GM23338 (cell line): ENCODE results near the gene SWT1. TPM values are rescaled to one million over a fixed set of nuclear protein-coding genes. Genes with fewer than 3 reads are reported as not detected.

Experiments
- ATAC-seq: fragments of 200-7000 bp; cut with Tn5 transposase; 3 replicates; pipeline ENCODE4 v1.9.1; 2020
- DNase-seq: peaks from one replicate; pipeline ENCODE4 v3.0.0-alpha.2; 2015; ENCODE audit warnings: low spot score
- H2AFZ ChIP-seq: fragments of 200-600 bp; sonication (generic); 2 replicates; pipeline ENCODE4 v1.8.0; 2016; ENCODE audit warnings: antibody characterized with exemption, mild to moderate bottlenecking, moderate library complexity
- H3F3A ChIP-seq: fragments of 200-600 bp; sonication (generic); replicated peaks from 2 replicates; pipeline ENCODE4 v1.8.0; 2017; ENCODE audit warnings: antibody characterized with exemption, mixed run types, low read depth
- H3K27ac ChIP-seq: fragments of 200-600 bp; sonication (generic); 2 replicates; pipeline ENCODE4 v1.6.1; 2016; ENCODE audit warnings: low read depth
- H3K27me3 ChIP-seq: fragments of 200-600 bp; sonication (generic); 2 replicates; pipeline ENCODE4 v1.8.0; 2016; ENCODE audit warnings: mild to moderate bottlenecking, mixed run types, moderate library complexity; ENCODE audit not compliant: insufficient read depth
- H3K36me3 ChIP-seq: fragments of 200-600 bp; sonication (generic); 2 replicates; pipeline ENCODE4 v1.8.0; 2016; ENCODE audit warnings: mild to moderate bottlenecking; ENCODE audit not compliant: insufficient read depth
- H3K4me1 ChIP-seq: fragments of 200-600 bp; sonication (generic); 2 replicates; pipeline ENCODE4 v1.8.0; 2016; ENCODE audit warnings: mild to moderate bottlenecking, moderate library complexity; ENCODE audit not compliant: insufficient read depth
- H3K4me2 ChIP-seq: fragments of 200-600 bp; sonication (generic); 2 replicates; pipeline ENCODE4 v1.7.1; 2017; ENCODE audit warnings: mixed run types
- H3K4me3 ChIP-seq: fragments of 200-600 bp; sonication (generic); 2 replicates; pipeline ENCODE4 v1.6.1; 2016; ENCODE audit warnings: mixed run types
- H3K79me2 ChIP-seq: fragments of 200-600 bp; sonication (generic); replicated peaks from 2 replicates; pipeline ENCODE4 v1.8.0; 2017; ENCODE audit warnings: mild to moderate bottlenecking; ENCODE audit not compliant: insufficient read depth
- H3K9me2 ChIP-seq: fragments of 200-600 bp; sonication (generic); 2 replicates; pipeline ENCODE4 v1.8.0; 2017; ENCODE audit not compliant: insufficient read depth
- H4K20me1 ChIP-seq: fragments of 200-600 bp; sonication (generic); replicated peaks from 2 replicates; pipeline ENCODE4 v1.8.0; 2017; ENCODE audit warnings: mild to moderate bottlenecking; ENCODE audit not compliant: insufficient read depth
- H3K27ac Mint-ChIP-seq: 2 replicates; pipeline ENCODE4 v1.8.0; 2020; ENCODE audit warnings: inconsistent platforms, mild to moderate bottlenecking, moderate library complexity, mixed read lengths
- H3K27me3 Mint-ChIP-seq: 3 replicates; pipeline ENCODE4 v1.8.0; 2022; ENCODE audit warnings: low read depth, mild to moderate bottlenecking, moderate library complexity, mixed read lengths, inconsistent platforms; ENCODE audit not compliant: insufficient read depth, poor library complexity
- H3K36me3 Mint-ChIP-seq: 3 replicates; pipeline ENCODE4 v1.8.0; 2021; ENCODE audit warnings: low read depth, mild to moderate bottlenecking, inconsistent platforms, moderate library complexity, mixed read lengths
- H3K4me1 Mint-ChIP-seq: 3 replicates; pipeline ENCODE4 v1.8.0; 2020; ENCODE audit warnings: mild to moderate bottlenecking, inconsistent platforms, mixed read lengths
- H3K4me3 Mint-ChIP-seq: 3 replicates; pipeline ENCODE4 v1.8.0; 2021; ENCODE audit warnings: moderate library complexity, mild to moderate bottlenecking, inconsistent platforms, mixed read lengths
- H3K9me3 Mint-ChIP-seq: 3 replicates; pipeline ENCODE4 v1.8.0; 2020; ENCODE audit warnings: moderate library complexity, mild to moderate bottlenecking, inconsistent platforms, mixed read lengths
- CREB1 ChIP-seq: fragments of 250-450 bp; sonication (Bioruptor Pico); IDR thresholded peaks from 2 replicates; pipeline ENCODE4 v1.5.0; 2020; ENCODE audit warnings: low read depth, mild to moderate bottlenecking, moderate library complexity
- CTCF ChIP-seq, 2 experiments: fragments of 200-600 bp in 1 of 2; sonication (generic) in 1 of 2; conservative IDR thresholded peaks; 2 replicates each; pipeline versions ENCODE4 v1.5.1 to v1.6.1; 2016 to 2017; ENCODE audit warnings: antibody characterized with exemption in 2 of 2, low read depth in 2 of 2, mild to moderate bottlenecking in 2 of 2, moderate library complexity in 1 of 2
- EZH2phosphoT487 ChIP-seq: fragments of 200-600 bp; sonication (generic); IDR thresholded peaks from one replicate; pipeline ENCODE4 v1.8.1; 2018; ENCODE audit warnings: antibody characterized with exemption; ENCODE audit not compliant: unreplicated experiment
- JUNB ChIP-seq: IDR thresholded peaks from one replicate; pipeline ENCODE4 v1.6.1; 2016; ENCODE audit warnings: antibody characterized with exemption; ENCODE audit not compliant: unreplicated experiment
- NANOG ChIP-seq: IDR thresholded peaks from 2 replicates; pipeline ENCODE4 v1.6.1; 2016; ENCODE audit warnings: antibody characterized with exemption, borderline replicate concordance
- POLR2AphosphoS5 ChIP-seq: IDR thresholded peaks from 2 replicates; pipeline ENCODE4 v1.6.1; 2016; ENCODE audit warnings: antibody characterized with exemption, low read depth
- STAT1 ChIP-seq: IDR thresholded peaks from one replicate; pipeline ENCODE4 v1.6.1; 2016; ENCODE audit warnings: antibody characterized with exemption; ENCODE audit not compliant: unreplicated experiment
- ZNF114 ChIP-seq: fragments of 250-450 bp; sonication (Bioruptor Pico); IDR thresholded peaks from 2 replicates; pipeline ENCODE4 v1.5.0; 2020; ENCODE audit warnings: mild to moderate bottlenecking, moderate library complexity
- ZNF331 ChIP-seq: fragments of 250-450 bp; sonication (Bioruptor Pico); IDR thresholded peaks from 2 replicates; pipeline ENCODE4 v1.5.0; 2020; ENCODE audit warnings: low read depth, mild to moderate bottlenecking, moderate library complexity
- polyA plus RNA-seq: library from polyadenylated mRNA; unstranded; fragments of >200 nt; fragmentation: Nextera tagmentation; extraction: Ambion mirVana; gene quantifications from 2 replicates; pipeline ENCODE4 v1.2.1, GENCODE V29; 2016
- total RNA-seq: library from RNA; depleted of rRNA; stranded (reverse); fragments of >200 nt; shearing (Covaris generic); gene quantifications from 2 replicates; pipeline ENCODE4 v1.2.3, GENCODE V29; 2014
- TF ChIP-seq, protein P1 (sequence below): IDR thresholded peaks from one replicate; pipeline ENCODE4 v1.6.1; 2018; ENCODE audit warnings: antibody characterized with exemption; ENCODE audit not compliant: unreplicated experiment

Gene SWT1
- total and polyA plus RNA-seq, 2 experiments from 2014 or later: 3.6 to 5.7 TPM

DNA sequence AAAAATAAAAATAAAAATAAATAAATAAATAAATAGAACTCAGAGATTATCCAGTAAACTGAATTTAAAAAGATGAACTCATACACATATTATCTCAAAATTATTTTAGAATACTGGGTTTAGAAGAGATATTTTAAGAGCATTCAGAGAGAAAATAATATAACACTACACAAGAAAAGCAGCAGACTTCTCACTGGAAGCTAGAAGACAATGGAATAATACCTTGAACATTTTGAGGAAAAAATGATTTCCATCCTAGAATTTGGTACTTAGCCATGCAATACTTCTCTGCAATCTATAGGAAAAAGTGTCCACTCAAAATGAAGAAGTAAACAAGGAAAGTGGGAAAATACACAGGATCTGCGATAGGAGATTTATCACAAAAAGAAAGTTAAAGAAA, 24.4 kb upstream of the SWT1 start:
- TF ChIP-seq, protein P1, sequence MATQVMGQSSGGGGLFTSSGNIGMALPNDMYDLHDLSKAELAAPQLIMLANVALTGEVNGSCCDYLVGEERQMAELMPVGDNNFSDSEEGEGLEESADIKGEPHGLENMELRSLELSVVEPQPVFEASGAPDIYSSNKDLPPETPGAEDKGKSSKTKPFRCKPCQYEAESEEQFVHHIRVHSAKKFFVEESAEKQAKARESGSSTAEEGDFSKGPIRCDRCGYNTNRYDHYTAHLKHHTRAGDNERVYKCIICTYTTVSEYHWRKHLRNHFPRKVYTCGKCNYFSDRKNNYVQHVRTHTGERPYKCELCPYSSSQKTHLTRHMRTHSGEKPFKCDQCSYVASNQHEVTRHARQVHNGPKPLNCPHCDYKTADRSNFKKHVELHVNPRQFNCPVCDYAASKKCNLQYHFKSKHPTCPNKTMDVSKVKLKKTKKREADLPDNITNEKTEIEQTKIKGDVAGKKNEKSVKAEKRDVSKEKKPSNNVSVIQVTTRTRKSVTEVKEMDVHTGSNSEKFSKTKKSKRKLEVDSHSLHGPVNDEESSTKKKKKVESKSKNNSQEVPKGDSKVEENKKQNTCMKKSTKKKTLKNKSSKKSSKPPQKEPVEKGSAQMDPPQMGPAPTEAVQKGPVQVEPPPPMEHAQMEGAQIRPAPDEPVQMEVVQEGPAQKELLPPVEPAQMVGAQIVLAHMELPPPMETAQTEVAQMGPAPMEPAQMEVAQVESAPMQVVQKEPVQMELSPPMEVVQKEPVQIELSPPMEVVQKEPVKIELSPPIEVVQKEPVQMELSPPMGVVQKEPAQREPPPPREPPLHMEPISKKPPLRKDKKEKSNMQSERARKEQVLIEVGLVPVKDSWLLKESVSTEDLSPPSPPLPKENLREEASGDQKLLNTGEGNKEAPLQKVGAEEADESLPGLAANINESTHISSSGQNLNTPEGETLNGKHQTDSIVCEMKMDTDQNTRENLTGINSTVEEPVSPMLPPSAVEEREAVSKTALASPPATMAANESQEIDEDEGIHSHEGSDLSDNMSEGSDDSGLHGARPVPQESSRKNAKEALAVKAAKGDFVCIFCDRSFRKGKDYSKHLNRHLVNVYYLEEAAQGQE: no peak
- TF ChIP-seq STAT1 (no peak), ZNF114 (CRISPR knock-in tag) (no peak), CTCF (conservative IDR thresholded peaks at IDR 0.05; ENCODE audit: low read depth in 2 of 2) (no peak), CREB1 (CRISPR knock-in tag) (no peak)
- H3K4me3 Mint-ChIP-seq: no peak overlapping the region
- H3K36me3 Mint-ChIP-seq: peaks cover 38% of the 10 kb centered on the region
- Histone ChIP-seq H3F3A (no peaks in the 10 kb centered on the region), H3K27me3 (no peaks in the 10 kb centered on the region), H3K9me2 (no peaks in the 10 kb centered on the region), H3K79me2 (no peaks in the 10 kb centered on the region), H4K20me1 (no peaks in the 10 kb centered on the region), H3K4me1 (no peaks in the 10 kb centered on the region), H3K36me3 (peaks cover 5% of the 10 kb centered on the region; the same call in 1 of the 2 replicates), H2AFZ (no peak overlapping the region), H3K27ac (no peak overlapping the region), H3K4me2 (no peak overlapping the region), H3K4me3 (no peak overlapping the region)
- DNase-seq (no peak), ATAC-seq (no peak)
- no peaks in the 10 kb centered on the region for H3K27me3 Mint-ChIP-seq
- peaks cover 9% of the 10 kb centered on the region; the same call in 2 of the 3 replicates for H3K9me3 Mint-ChIP-seq
- H3K4me1 Mint-ChIP-seq: no peaks in the 10 kb centered on the region
- no peak overlapping the region for H3K27ac Mint-ChIP-seq

- Histone ChIP-seq H3K36me3 (no peaks in the 10 kb centered on the region), H3K4me1 (no peaks in the 10 kb centered on the region), H3K4me2 (no peak overlapping the region), H3K27ac (no peak overlapping the region), H4K20me1 (no peaks in the 10 kb centered on the region), H3F3A (no peaks in the 10 kb centered on the region), H2AFZ (no peak overlapping the region), H3K79me2 (no peaks in the 10 kb centered on the region), H3K9me2 (no peaks in the 10 kb centered on the region), H3K27me3 (no peaks in the 10 kb centered on the region), H3K4me3 (no peak overlapping the region)
- ATAC-seq: no peak
- H3K4me3 Mint-ChIP-seq: no peak overlapping the region
- peaks cover 14% of the 10 kb centered on the region for H3K36me3 Mint-ChIP-seq
- TF ChIP-seq JUNB (no peak), NANOG (no peak), CTCF (conservative IDR thresholded peaks at IDR 0.05; ENCODE audit: low read depth in 2 of 2) (no peak), POLR2AphosphoS5 (no peak), CREB1 (CRISPR knock-in tag) (no peak), EZH2phosphoT487 (no peak), ZNF331 (CRISPR knock-in tag) (no peak)
- TF ChIP-seq, protein P1: no peak
- DNase-seq: no peak
- H3K27ac Mint-ChIP-seq: no peak overlapping the region
- H3K9me3 Mint-ChIP-seq: peaks cover 4% of the 10 kb centered on the region; the same call in 1 of the 3 replicates
- no peaks in the 10 kb centered on the region for H3K27me3 Mint-ChIP-seq
- H3K4me1 Mint-ChIP-seq: no peaks in the 10 kb centered on the region
Observed at GRCh38 chr1:185137896-185138545, 18.9 kb upstream of the SWT1 start.
